Subcutaneous abdominal adipose tissue (tissue), 5 donors: ENCODE data around the gene FHL2.

Experiments
- H3K27ac ChIP-seq: one replicate; pipeline ENCODE4 v1.7.0; 2013; ENCODE audit warnings: low read depth, mild to moderate bottlenecking, inconsistent platforms, low read length, moderate library complexity
- H3K27me3 ChIP-seq, 5 donors: one replicate each; pipeline ENCODE4 v1.7.0; 2013; ENCODE audit warnings: low read length in 5 of 5, inconsistent platforms in 1 of 5; ENCODE audit not compliant: control insufficient read depth in 5 of 5, insufficient read depth in 4 of 5
- H3K36me3 ChIP-seq, 5 donors: one replicate each; pipeline ENCODE4 v1.7.0; 2013; ENCODE audit warnings: low read length in 5 of 5; ENCODE audit not compliant: control insufficient read depth in 5 of 5, insufficient read depth in 5 of 5
- H3K4me1 ChIP-seq, 5 donors: one replicate each; pipeline ENCODE4 v1.7.0; 2013; ENCODE audit warnings: low read length in 5 of 5, mild to moderate bottlenecking in 3 of 5, moderate library complexity in 1 of 5; ENCODE audit not compliant: control insufficient read depth in 5 of 5, insufficient read depth in 5 of 5
- H3K4me3 ChIP-seq, 5 donors: one replicate each; pipeline ENCODE4 v1.7.0; 2013; ENCODE audit warnings: low read length in 5 of 5, low read depth in 1 of 5
- H3K9ac ChIP-seq, 5 donors: one replicate each; pipeline ENCODE4 v1.7.0; 2013; ENCODE audit warnings: low read length in 5 of 5, mild to moderate bottlenecking in 4 of 5, moderate library complexity in 3 of 5
- H3K9me3 ChIP-seq, 5 donors: one replicate each; pipeline ENCODE4 v1.7.0; 2013; ENCODE audit warnings: low read length in 5 of 5; ENCODE audit not compliant: control insufficient read depth in 5 of 5
- donor health status: healthy.
- donor health status: healthy.
- donor health status: healthy.
- donor health status: healthy.
- donor health status: healthy.

The FHL2 gene

GRCh38 chr2:105438104-105438929 lies 39.5 kb upstream of the FHL2 start:
- H3K27me3 ChIP-seq, result peaks cover 0 to 9% (median 7%) of the 10 kb centered on the region in 5 donors
- H3K9ac ChIP-seq, result no peak overlapping the region
- H3K9me3 ChIP-seq, result no peaks in the 10 kb centered on the region
- H3K27ac ChIP-seq, result no peak overlapping the region
- H3K4me1 ChIP-seq, result peaks cover 0 to 6% (median 5%) of the 10 kb centered on the region in 5 donors
- H3K4me3 ChIP-seq, result no peak overlapping the region
- no peaks in the 10 kb centered on the region for H3K36me3 ChIP-seq

GRCh38 chr2:105437708-105438103 lies 38.9 kb upstream of the FHL2 start:
- Histone ChIP-seq H3K4me1 (peaks cover 0 to 9% (median 5%) of the 10 kb centered on the region in 5 donors), H3K27me3 (peaks cover 0 to 9% (median 7%) of the 10 kb centered on the region in 5 donors), H3K9me3 (no peaks in the 10 kb centered on the region), H3K4me3 (no peak overlapping the region), H3K9ac (no peak overlapping the region), H3K27ac (no peak overlapping the region), H3K36me3 (no peaks in the 10 kb centered on the region)

- H3K36me3 ChIP-seq, result no peaks in the 10 kb centered on the region
- peaks cover 0 to 5% (median 3%) of the 10 kb centered on the region in 5 donors for H3K4me1 ChIP-seq
Observed at GRCh38 chr2:105432749-105433148, 33.9 kb upstream of the FHL2 start.

GRCh38 chr2:105432044-105432399 lies 33.2 kb upstream of the FHL2 start:
- Histone ChIP-seq H3K9ac (no peak overlapping the region), H3K36me3 (no peaks in the 10 kb centered on the region), H3K9me3 (no peaks in the 10 kb centered on the region), H3K27ac (no peak overlapping the region), H3K27me3 (no peaks in the 10 kb centered on the region), H3K4me1 (peaks cover 0 to 5% (median 3%) of the 10 kb centered on the region in 5 donors), H3K4me3 (no peak overlapping the region)

More at GRCh38 chr2:105432749-105433148, 33.9 kb upstream of the FHL2 start:
- H3K9me3 ChIP-seq, result no peaks in the 10 kb centered on the region
- H3K27ac ChIP-seq, result no peak overlapping the region
- H3K9ac ChIP-seq, result no peak overlapping the region
- no peak overlapping the region for H3K4me3 ChIP-seq
- H3K27me3 ChIP-seq, result no peaks in the 10 kb centered on the region

GRCh38 chr2:105431367-105432043 lies 32.7 kb upstream of the FHL2 start:
- Histone ChIP-seq H3K4me3 (no peak overlapping the region), H3K36me3 (no peaks in the 10 kb centered on the region), H3K9ac (no peak overlapping the region), H3K9me3 (no peaks in the 10 kb centered on the region), H3K27ac (no peak overlapping the region), H3K4me1 (peaks cover 0 to 5% (median 3%) of the 10 kb centered on the region in 5 donors), H3K27me3 (peaks cover 0 to 2% (median under 1%) of the 10 kb centered on the region in 5 donors)

GRCh38 chr2:105428387-105429018 lies 29.7 kb upstream of the FHL2 start:
- H3K4me3 ChIP-seq, result no peak overlapping the region
- H3K4me1 ChIP-seq, result peaks cover 0 to 5% (median 3%) of the 10 kb centered on the region in 5 donors
- no peak overlapping the region for H3K27ac ChIP-seq
- H3K9ac ChIP-seq, result no peak overlapping the region
- H3K9me3 ChIP-seq, result no peaks in the 10 kb centered on the region
- H3K36me3 ChIP-seq, result no peaks in the 10 kb centered on the region
- peaks cover 0 to 4% (median 2%) of the 10 kb centered on the region in 5 donors for H3K27me3 ChIP-seq

- no peak overlapping the region for H3K27ac ChIP-seq
- H3K36me3 ChIP-seq, result no peaks in the 10 kb centered on the region
- H3K4me1 ChIP-seq, result peaks cover 0 to 3% (median 0%) of the 10 kb centered on the region in 5 donors
- no peak overlapping the region for H3K9ac ChIP-seq
- H3K27me3 ChIP-seq, result peaks cover 0 to 4% (median 3%) of the 10 kb centered on the region in 5 donors
- H3K9me3 ChIP-seq, result no peaks in the 10 kb centered on the region
- no peak overlapping the region for H3K4me3 ChIP-seq
Observed at GRCh38 chr2:105427485-105427884, 28.6 kb upstream of the FHL2 start.

GRCh38 chr2:105426626-105427292 lies 27.9 kb upstream of the FHL2 start:
- no peak overlapping the region for H3K4me3 ChIP-seq
- H3K9me3 ChIP-seq, result no peaks in the 10 kb centered on the region
- H3K4me1 ChIP-seq, result no peaks in the 10 kb centered on the region
- H3K27ac ChIP-seq, result no peak overlapping the region
- peaks cover 0 to 4% (median 3%) of the 10 kb centered on the region in 5 donors for H3K27me3 ChIP-seq
- H3K36me3 ChIP-seq, result no peaks in the 10 kb centered on the region
- H3K9ac ChIP-seq, result no peak overlapping the region

- Histone ChIP-seq H3K9ac (no peak overlapping the region), H3K27me3 (peaks cover 0 to 5% (median 3%) of the 10 kb centered on the region in 5 donors), H3K4me3 (no peak overlapping the region), H3K36me3 (no peaks in the 10 kb centered on the region), H3K27ac (no peak overlapping the region), H3K4me1 (no peaks in the 10 kb centered on the region), H3K9me3 (no peaks in the 10 kb centered on the region)
Observed at GRCh38 chr2:105425936-105426625, 27.2 kb upstream of the FHL2 start.
